HepG2 (cell line): Measurements from ENCODE around the gene MAJIN. TPM values are rescaled to one million over a fixed set of nuclear protein-coding genes. Genes with fewer than 3 reads are reported as not detected.
A peak's percentile ranks its signal among the peaks of the same experiment; 100 is the strongest.

ENCODE experiments used
- ETV6 ChIP-seq: sonication (generic); formaldehyde crosslinking; conservative IDR thresholded peaks from 2 replicates; pipeline ENCODE4 v1.4.0; 2020; ENCODE audit warnings: missing genetic modification reagents
- FOSL2 ChIP-seq: sonication (generic); formaldehyde crosslinking; IDR thresholded peaks from 2 replicates; pipeline ENCODE4 v1.4.0; 2020; ENCODE audit warnings: missing genetic modification reagents
- GATAD1 ChIP-seq: IDR thresholded peaks from 2 replicates; pipeline ENCODE4 v1.6.1; 2016; ENCODE audit warnings: missing genetic modification reagents, missing compliant biosample characterization
- GLI4 ChIP-seq: sonication (generic); formaldehyde crosslinking; IDR thresholded peaks from 2 replicates; pipeline ENCODE4 v1.5.1; 2020; ENCODE audit warnings: missing genetic modification reagents, mild to moderate bottlenecking, moderate library complexity, borderline replicate concordance
- HNF4G ChIP-seq, 2 experiments: sonication (generic) in 1 of 2; formaldehyde crosslinking in 1 of 2; IDR thresholded peaks; 2 replicates each; pipeline versions ENCODE4 v1.4.0 to v1.6.1; 2011 to 2020; ENCODE audit warnings: borderline replicate concordance in 2 of 2, low read depth in 2 of 2, mild to moderate bottlenecking in 2 of 2, low read length in 1 of 2, missing genetic modification reagents in 1 of 2, moderate library complexity in 1 of 2
- MYC ChIP-seq: sonication (generic); formaldehyde crosslinking; IDR thresholded peaks from 2 replicates; pipeline ENCODE4 v1.9.0; 2021; ENCODE audit warnings: missing genetic modification reagents, borderline replicate concordance
- NFATC3 ChIP-seq: sonication (generic); formaldehyde crosslinking; IDR thresholded peaks from 2 replicates; pipeline ENCODE4 v1.5.1; 2020; ENCODE audit warnings: mild to moderate bottlenecking, missing genetic modification reagents
- NFRKB ChIP-seq: fragments of 450-650 bp; IDR thresholded peaks from 2 replicates; pipeline ENCODE4 v1.6.1; 2017
- PITX1 ChIP-seq: sonication (generic); formaldehyde crosslinking; IDR thresholded peaks from 2 replicates; pipeline ENCODE4 v1.5.1; 2020; ENCODE audit warnings: mild to moderate bottlenecking, missing genetic modification reagents
- SCMH1 ChIP-seq: sonication (generic); formaldehyde crosslinking; IDR thresholded peaks from 2 replicates; pipeline ENCODE4 v1.9.0; 2021; ENCODE audit warnings: missing genetic modification reagents, mild to moderate bottlenecking, borderline replicate concordance
- SPEN ChIP-seq: sonication (generic); formaldehyde crosslinking; IDR thresholded peaks from 2 replicates; pipeline ENCODE4 v1.5.1; 2020; ENCODE audit warnings: low read depth, mild to moderate bottlenecking, missing genetic modification reagents
- WIZ ChIP-seq: sonication (generic); formaldehyde crosslinking; IDR thresholded peaks from 2 replicates; pipeline ENCODE4 v1.5.1; 2020; ENCODE audit warnings: mild to moderate bottlenecking, missing genetic modification reagents
- YY1 ChIP-seq: IDR thresholded peaks from 2 replicates; pipeline ENCODE4 v1.6.1; 2011; ENCODE audit warnings: low read length, low read depth, moderate library complexity, mild to moderate bottlenecking; ENCODE audit not compliant: insufficient read depth, insufficient replicate concordance
- ZNF10 ChIP-seq: sonication (generic); formaldehyde crosslinking; IDR thresholded peaks from 2 replicates; pipeline ENCODE4 v1.4.0; 2020; ENCODE audit warnings: mild to moderate bottlenecking, low read depth, missing genetic modification reagents, borderline replicate concordance
- ZNF17 ChIP-seq: sonication (generic); formaldehyde crosslinking; IDR thresholded peaks from 2 replicates; pipeline ENCODE4 v1.5.0; 2020; ENCODE audit warnings: mild to moderate bottlenecking, missing genetic modification reagents
- ZNF552 ChIP-seq: sonication (generic); formaldehyde crosslinking; IDR thresholded peaks from 2 replicates; pipeline ENCODE4 v1.9.0; 2022; ENCODE audit warnings: missing genetic modification reagents, mild to moderate bottlenecking, borderline replicate concordance
- ZNF7 ChIP-seq: IDR thresholded peaks from 2 replicates; pipeline ENCODE4 v1.6.1; 2016; ENCODE audit warnings: missing biosample characterization, missing genetic modification reagents
- ZNF703 ChIP-seq: sonication (generic); formaldehyde crosslinking; IDR thresholded peaks from 2 replicates; pipeline ENCODE4 v1.5.1; 2020; ENCODE audit warnings: missing genetic modification reagents, mild to moderate bottlenecking, moderate library complexity, borderline replicate concordance
- ZNF709 ChIP-seq: sonication (generic); formaldehyde crosslinking; IDR thresholded peaks from 2 replicates; pipeline ENCODE4 v1.5.0; 2020; ENCODE audit warnings: mild to moderate bottlenecking, missing genetic modification reagents
- ZNF713 ChIP-seq: sonication (generic); formaldehyde crosslinking; IDR thresholded peaks from 2 replicates; pipeline ENCODE4 v1.4.0; 2020; ENCODE audit warnings: mild to moderate bottlenecking, missing genetic modification reagents
- ZNF773 ChIP-seq: sonication (generic); formaldehyde crosslinking; IDR thresholded peaks from 2 replicates; pipeline ENCODE4 v1.4.0; 2020; ENCODE audit warnings: missing genetic modification reagents, borderline replicate concordance
- polyA plus RNA-seq, 8 experiments: library from polyadenylated mRNA; depleted of rRNA in 3 of 8; stranded (reverse) in 7 of 8; unstranded in 1 of 8; fragments of >200 nt; fragmentation: Illumina TruSeq in 4 of 8; extraction: Trizol in 4 of 8; gene quantifications; 2 replicates each; pipeline versions ENCODE4 v1.2.1 to v1.2.3, GENCODE V29; 2011 to 2016; ENCODE audit warnings: low read depth in 4 of 8, missing spikeins in 1 of 8, mixed read lengths in 1 of 8; ENCODE audit not compliant: insufficient read depth in 1 of 8
- total RNA-seq, 5 experiments: library from RNA; depleted of rRNA; stranded (reverse); fragments of >200 nt; fragmentation: Illumina TruSeq; extraction: Trizol; gene quantifications; 2 replicates each; pipeline ENCODE4 v1.2.3, GENCODE V29; 2016; ENCODE audit warnings: low read depth in 1 of 5
- TF ChIP-seq, protein P1 (sequence below): IDR thresholded peaks from 2 replicates; pipeline ENCODE4 v1.6.1; 2016; ENCODE audit warnings: mild to moderate bottlenecking
- TF ChIP-seq, protein P2 (sequence below): sonication (generic); formaldehyde crosslinking; IDR thresholded peaks from 2 replicates; pipeline ENCODE4 v1.4.0; 2020; ENCODE audit warnings: missing genetic modification reagents
- TF ChIP-seq, protein P3 (sequence below): IDR thresholded peaks from 2 replicates; pipeline ENCODE4 v1.6.1; 2016; ENCODE audit warnings: missing biosample characterization, missing genetic modification reagents, low read depth
- TF ChIP-seq, protein P4 (sequence below): sonication (generic); formaldehyde crosslinking; IDR thresholded peaks from 2 replicates; pipeline ENCODE4 v1.4.0; 2020; ENCODE audit warnings: missing genetic modification reagents; ENCODE audit errors: not compliant biosample characterization
- TF ChIP-seq, protein P5 (sequence below): sonication (generic); formaldehyde crosslinking; IDR thresholded peaks from 2 replicates; pipeline ENCODE4 v1.8.1; 2023; ENCODE audit warnings: mild to moderate bottlenecking, missing genetic modification reagents, borderline replicate concordance

The MAJIN gene
- total and polyA plus RNA-seq, 2 of the 13 experiments (the other 11 are each of a cell fraction or from before 2014, with no cell fraction given): not detected

DNA sequence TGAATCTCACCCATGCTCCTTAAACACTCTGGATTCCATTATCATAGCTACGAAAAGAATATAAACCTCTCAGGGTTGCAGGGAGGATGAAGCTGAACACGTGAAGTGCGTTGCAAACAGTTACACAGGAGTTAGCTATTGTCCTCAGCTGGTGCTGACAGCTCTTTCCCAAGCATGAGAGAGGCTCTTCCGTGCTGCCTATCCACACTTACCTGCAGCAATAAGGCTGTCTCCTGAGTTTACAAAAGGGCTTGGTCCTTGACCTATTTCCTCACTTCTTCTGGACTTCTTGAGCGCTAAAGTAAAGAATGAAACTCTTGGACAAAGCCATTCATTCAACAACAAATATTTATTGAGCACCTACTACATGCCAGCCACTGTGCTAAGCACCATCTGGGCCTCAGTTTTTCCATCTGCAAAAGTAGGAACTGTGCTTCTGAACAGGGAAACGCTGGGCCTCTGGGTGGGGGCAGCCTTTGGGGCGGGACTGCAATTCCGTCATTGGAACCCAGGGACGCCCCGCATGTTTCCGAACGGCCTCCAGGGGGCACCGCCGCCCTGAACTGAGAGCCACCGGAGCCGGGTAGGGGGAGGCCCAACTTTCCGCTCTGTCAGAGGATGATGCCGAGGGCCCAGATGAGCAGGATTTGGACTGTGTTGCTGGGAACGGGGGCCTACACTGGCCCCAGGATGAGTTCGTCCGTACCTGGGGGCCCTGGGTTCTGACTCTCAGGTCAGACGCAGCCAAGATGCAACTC lies 41.4 kb upstream of the MAJIN start (continued):
- TF ChIP-seq ZNF17 (no peak), ZNF552 (CRISPR knock-in tag) (no peak), PITX1 (CRISPR knock-in tag) (no peak), ETV6 (CRISPR knock-in tag) (no peak), ZNF713 (0 out of 2 replicates have a peak, but pooled peaks have one; percentile 48), GATAD1 (CRISPR knock-in tag) (no peak), ZNF703 (CRISPR knock-in tag) (no peak), WIZ (CRISPR knock-in tag) (no peak), YY1 (peak; percentile 19), FOSL2 (CRISPR knock-in tag) (0 out of 2 replicates have a peak, but pooled peaks have one; percentile 35), NFRKB (no peak), SCMH1 (no peak), ZNF709 (peak; percentile 82; the same call in 1 of the 2 replicates), MYC (CRISPR knock-in tag) (no peak), SPEN (no peak), GLI4 (CRISPR knock-in tag) (no peak), ZNF10 (no peak), NFATC3 (CRISPR knock-in tag) (no peak), HNF4G (IDR thresholded peaks at IDR 0.05; ENCODE audit: borderline replicate concordance, low read depth, low read length) (no peak), HNF4G (CRISPR knock-in tag; IDR thresholded peaks at IDR 0.05; ENCODE audit: borderline replicate concordance, low read depth) (no peak), ZNF7 (CRISPR knock-in tag) (no peak), ZNF773 (CRISPR knock-in tag) (no peak)
- TF ChIP-seq, protein P1, sequence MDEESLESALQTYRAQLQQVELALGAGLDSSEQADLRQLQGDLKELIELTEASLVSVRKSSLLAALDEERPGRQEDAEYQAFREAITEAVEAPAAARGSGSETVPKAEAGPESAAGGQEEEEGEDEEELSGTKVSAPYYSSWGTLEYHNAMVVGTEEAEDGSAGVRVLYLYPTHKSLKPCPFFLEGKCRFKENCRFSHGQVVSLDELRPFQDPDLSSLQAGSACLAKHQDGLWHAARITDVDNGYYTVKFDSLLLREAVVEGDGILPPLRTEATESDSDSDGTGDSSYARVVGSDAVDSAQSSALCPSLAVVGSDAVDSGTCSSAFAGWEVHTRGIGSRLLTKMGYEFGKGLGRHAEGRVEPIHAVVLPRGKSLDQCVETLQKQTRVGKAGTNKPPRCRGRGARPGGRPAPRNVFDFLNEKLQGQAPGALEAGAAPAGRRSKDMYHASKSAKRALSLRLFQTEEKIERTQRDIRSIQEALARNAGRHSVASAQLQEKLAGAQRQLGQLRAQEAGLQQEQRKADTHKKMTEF (CRISPR knock-in tag): no peak
- TF ChIP-seq, protein P2, sequence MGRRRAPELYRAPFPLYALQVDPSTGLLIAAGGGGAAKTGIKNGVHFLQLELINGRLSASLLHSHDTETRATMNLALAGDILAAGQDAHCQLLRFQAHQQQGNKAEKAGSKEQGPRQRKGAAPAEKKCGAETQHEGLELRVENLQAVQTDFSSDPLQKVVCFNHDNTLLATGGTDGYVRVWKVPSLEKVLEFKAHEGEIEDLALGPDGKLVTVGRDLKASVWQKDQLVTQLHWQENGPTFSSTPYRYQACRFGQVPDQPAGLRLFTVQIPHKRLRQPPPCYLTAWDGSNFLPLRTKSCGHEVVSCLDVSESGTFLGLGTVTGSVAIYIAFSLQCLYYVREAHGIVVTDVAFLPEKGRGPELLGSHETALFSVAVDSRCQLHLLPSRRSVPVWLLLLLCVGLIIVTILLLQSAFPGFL: no peak
- TF ChIP-seq, protein P3, sequence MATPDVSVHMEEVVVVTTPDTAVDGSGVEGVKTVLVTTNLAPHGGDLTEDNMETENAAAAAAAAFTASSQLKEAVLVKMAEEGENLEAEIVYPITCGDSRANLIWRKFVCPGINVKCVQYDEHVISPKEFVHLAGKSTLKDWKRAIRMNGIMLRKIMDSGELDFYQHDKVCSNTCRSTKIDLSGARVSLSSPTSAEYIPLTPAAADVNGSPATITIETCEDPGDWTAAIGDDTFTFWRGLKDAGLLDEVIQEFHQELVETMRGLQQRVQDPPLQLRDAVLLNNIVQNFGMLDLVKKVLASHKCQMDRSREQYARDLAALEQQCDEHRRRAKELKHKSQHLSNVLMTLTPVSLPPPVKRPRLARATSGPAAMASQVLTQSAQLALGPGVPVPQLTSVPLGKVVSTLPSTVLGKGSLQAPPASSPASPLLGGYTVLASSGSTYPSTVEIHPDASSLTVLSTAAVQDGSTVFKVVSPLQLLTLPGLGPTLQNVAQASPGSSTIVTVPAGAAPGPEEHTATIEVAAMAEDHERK (CRISPR knock-in tag): no peak
- TF ChIP-seq, protein P4, sequence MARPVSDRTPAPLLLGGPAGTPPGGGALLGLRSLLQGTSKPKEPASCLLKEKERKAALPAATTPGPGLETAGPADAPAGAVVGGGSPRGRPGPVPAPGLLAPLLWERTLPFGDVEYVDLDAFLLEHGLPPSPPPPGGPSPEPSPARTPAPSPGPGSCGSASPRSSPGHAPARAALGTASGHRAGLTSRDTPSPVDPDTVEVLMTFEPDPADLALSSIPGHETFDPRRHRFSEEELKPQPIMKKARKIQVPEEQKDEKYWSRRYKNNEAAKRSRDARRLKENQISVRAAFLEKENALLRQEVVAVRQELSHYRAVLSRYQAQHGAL: no peak
- TF ChIP-seq, protein P5, sequence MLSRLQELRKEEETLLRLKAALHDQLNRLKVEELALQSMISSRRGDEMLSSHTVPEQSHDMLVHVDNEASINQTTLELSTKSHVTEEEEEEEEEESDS (CRISPR knock-in tag): no peak
